ENCODE data around the gene MICAL3.

Gene MICAL3

GRCh38 chr22:17830043-17830961 lies 194.1 kb downstream of the MICAL3 start:
- DNase-seq: peak; percentile 52

- DNase-seq: no peak
Observed at GRCh38 chr22:17829695-17830042, 194.7 kb downstream of the MICAL3 start.

- DNase-seq: no peak
Observed at GRCh38 chr22:17828502-17829080, 195.8 kb downstream of the MICAL3 start.

- no peak for DNase-seq
Observed at GRCh38 chr22:17827466-17827865, 196.9 kb downstream of the MICAL3 start.

GRCh38 chr22:17825876-17826550 lies 198.3 kb downstream of the MICAL3 start:
- no peak for DNase-seq

- no peak for DNase-seq
Observed at GRCh38 chr22:17824457-17824856, 199.9 kb downstream of the MICAL3 start.

GRCh38 chr22:17823964-17824363 lies 200.4 kb downstream of the MICAL3 start:
- no peak for DNase-seq

- no peak for DNase-seq
Observed at GRCh38 chr22:17823226-17823625, 201.1 kb downstream of the MICAL3 start.

GRCh38 chr22:17822087-17822486 lies 202.3 kb downstream of the MICAL3 start:
- DNase-seq: no peak

- no peak for DNase-seq
Observed at GRCh38 chr22:17820879-17821439, 203.4 kb downstream of the MICAL3 start.

- DNase-seq: no peak
Observed at GRCh38 chr22:17818649-17819048, 205.7 kb downstream of the MICAL3 start.

GRCh38 chr22:17818180-17818579 lies 206.2 kb downstream of the MICAL3 start:
- DNase-seq: no peak

- no peak for DNase-seq
Observed at GRCh38 chr22:17817511-17818065, 206.8 kb downstream of the MICAL3 start.

- no peak for DNase-seq
Observed at GRCh38 chr22:17817079-17817478, 207.3 kb downstream of the MICAL3 start.

GRCh38 chr22:17816649-17817048 lies 207.7 kb downstream of the MICAL3 start:
- no peak for DNase-seq

GRCh38 chr22:17815703-17816254 lies 208.6 kb downstream of the MICAL3 start:
- no peak for DNase-seq

GRCh38 chr22:17814830-17815229 lies 209.5 kb downstream of the MICAL3 start:
- no peak for DNase-seq

- DNase-seq: no peak
Observed at GRCh38 chr22:17814084-17814483, 210.3 kb downstream of the MICAL3 start.

- no peak for DNase-seq
Observed at GRCh38 chr22:17811119-17811518, 213.2 kb downstream of the MICAL3 start.

- DNase-seq: no peak
Observed at GRCh38 chr22:17810570-17811116, 213.7 kb downstream of the MICAL3 start.

GRCh38 chr22:17808693-17809403 lies 215.5 kb downstream of the MICAL3 start:
- no peak for DNase-seq

Measured in NK-92 treated with Interleukin-12 subunit alpha and Interleukin-12 subunit beta, amount 100 ng/mL, for 24 hours (cell line).